SU-DHL-6 (cell line): Measurements from ENCODE around the gene TADA3.
A peak's percentile ranks its signal among the peaks of the same experiment; 100 is the strongest.

ENCODE experiments used
- H2AFZ ChIP-seq: fragments of 200-600 bp; sonication (generic); 2 replicates; pipeline ENCODE4 v1.6.1; 2014; ENCODE audit warnings: low read depth, mild to moderate bottlenecking, moderate library complexity, mixed read lengths, antibody characterized with exemption, low read length; ENCODE audit not compliant: severe bottlenecking
- H3F3A ChIP-seq: fragments of 200-600 bp; shearing (Covaris generic); 2 replicates; pipeline ENCODE4 v1.6.0; 2016; ENCODE audit warnings: antibody characterized with exemption, mild to moderate bottlenecking; ENCODE audit not compliant: insufficient read depth
- H3K27ac ChIP-seq: fragments of 200-600 bp; sonication (generic); 2 replicates; pipeline ENCODE4 v1.5.1; 2016; ENCODE audit warnings: low read depth, mild to moderate bottlenecking, low read length, moderate library complexity, mixed read lengths
- H3K27me3 ChIP-seq: fragments of 200-600 bp; sonication (generic), shearing (Covaris generic); 2 replicates; pipeline ENCODE4 v1.6.0; 2014; ENCODE audit warnings: mild to moderate bottlenecking, low read length
- H3K36me3 ChIP-seq: fragments of 200-600 bp; sonication (generic); 2 replicates; pipeline ENCODE4 v1.6.1; 2014; ENCODE audit warnings: mild to moderate bottlenecking, low read length, mixed read lengths
- H3K4me2 ChIP-seq: fragments of 300-600, 200-600 bp; shearing (Covaris generic), sonication (generic); 2 replicates; pipeline ENCODE4 v1.6.0; 2014; ENCODE audit warnings: low read length, low read depth, mild to moderate bottlenecking; ENCODE audit not compliant: poor library complexity, severe bottlenecking
- H3K4me3 ChIP-seq: fragments of 200-600 bp; sonication (generic); 2 replicates; pipeline ENCODE4 v1.5.1; 2014; ENCODE audit warnings: antibody characterized with exemption, low read length, mild to moderate bottlenecking, mixed read lengths; ENCODE audit not compliant: insufficient read depth, poor library complexity, severe bottlenecking
- H3K79me2 ChIP-seq: fragments of 200-600 bp; sonication (generic); 2 replicates; pipeline ENCODE4 v1.6.1; 2014; ENCODE audit warnings: mild to moderate bottlenecking, low read length, moderate library complexity; ENCODE audit not compliant: insufficient read depth
- H3K9ac ChIP-seq: fragments of 200-600 bp; sonication (generic); 2 replicates; pipeline ENCODE4 v1.7.0; 2014; ENCODE audit warnings: mild to moderate bottlenecking, low read length
- H3K9me2 ChIP-seq: fragments of 200-600 bp; sonication (generic); replicated peaks from 2 replicates; pipeline ENCODE4 v1.6.1; 2014; ENCODE audit warnings: low read length; ENCODE audit not compliant: insufficient read depth
- H3K9me3 ChIP-seq: fragments of 200-600 bp; sonication (generic); 2 replicates; pipeline ENCODE4 v1.6.1; 2014; ENCODE audit warnings: low read length, mixed read lengths; ENCODE audit not compliant: insufficient read depth
- H4K20me1 ChIP-seq: fragments of 200-600 bp; sonication (generic); 2 replicates; pipeline ENCODE4 v1.6.1; 2014; ENCODE audit warnings: low read depth, mild to moderate bottlenecking, antibody characterized with exemption, low read length, moderate library complexity, mixed read lengths
- EZH2phosphoT487 ChIP-seq: fragments of 200-600 bp; sonication (generic), shearing (Covaris generic); conservative IDR thresholded peaks from 2 replicates; pipeline ENCODE4 v1.6.1; 2018; ENCODE audit warnings: mild to moderate bottlenecking, antibody characterized with exemption, low read length, moderate library complexity, mixed read lengths
- TF ChIP-seq, protein P1 (sequence below): fragments of 200-600 bp; sonication (generic); IDR thresholded peaks from one replicate; pipeline ENCODE4 v1.5.1; 2017; ENCODE audit warnings: antibody characterized with exemption, mild to moderate bottlenecking, low read length, moderate library complexity; ENCODE audit not compliant: insufficient read depth, poor library complexity, severe bottlenecking

The TADA3 gene

DNA sequence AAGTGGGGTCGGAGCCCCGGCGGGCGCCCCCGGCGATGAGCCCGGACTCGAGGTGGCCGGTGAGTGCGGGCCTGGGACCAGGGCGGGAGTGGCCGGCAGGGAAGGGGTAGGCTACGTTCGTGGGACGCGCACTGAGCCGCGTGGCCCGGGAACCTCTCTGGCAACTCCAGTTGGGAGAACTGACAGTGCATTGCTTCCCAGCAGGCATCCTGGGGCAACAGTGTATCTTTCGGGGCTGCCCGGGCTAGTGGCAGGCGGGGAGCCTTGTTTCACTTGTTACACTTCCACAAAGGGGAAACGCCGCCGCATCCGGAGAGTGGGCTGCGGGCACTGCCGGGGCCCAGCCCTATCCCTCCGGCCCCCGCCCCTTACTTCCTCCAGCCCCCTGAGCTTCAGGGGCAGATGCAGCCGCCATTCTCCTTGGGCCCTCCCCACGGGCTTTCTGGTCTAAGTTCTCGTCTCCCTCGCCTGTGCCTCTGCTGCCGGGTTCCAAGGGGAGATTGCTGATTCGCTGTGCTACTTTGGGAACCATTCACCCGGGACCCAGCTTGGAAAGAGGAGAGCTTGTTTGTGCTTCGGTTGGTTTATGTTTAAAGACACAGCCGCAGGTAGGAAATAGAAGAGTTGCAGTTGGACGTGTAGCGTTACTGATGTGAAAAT, 60.1 kb downstream of the TADA3 start:
- Histone ChIP-seq H3K9me2 (no peaks in the 10 kb centered on the region), H3K27me3 (no peaks in the 10 kb centered on the region), H3K79me2 (peaks cover 34% of the 10 kb centered on the region), H3F3A (0 out of 2 replicates have a peak, but pooled peaks cover 7% of the 10 kb centered on the region), H2AFZ (peak overlapping the region; percentile 37), H3K9me3 (no peaks in the 10 kb centered on the region), H3K36me3 (0 out of 2 replicates have a peak, but pooled peaks cover 2% of the 10 kb centered on the region), H3K4me3 (peak overlapping the region; percentile 86), H3K9ac (peak overlapping the region; percentile 97), H3K4me2 (peak overlapping the region; percentile 97), H4K20me1 (no peaks in the 10 kb centered on the region; the same call in 1 of the 2 replicates), H3K27ac (peak overlapping the region; percentile 77)
- TF ChIP-seq, protein P1, sequence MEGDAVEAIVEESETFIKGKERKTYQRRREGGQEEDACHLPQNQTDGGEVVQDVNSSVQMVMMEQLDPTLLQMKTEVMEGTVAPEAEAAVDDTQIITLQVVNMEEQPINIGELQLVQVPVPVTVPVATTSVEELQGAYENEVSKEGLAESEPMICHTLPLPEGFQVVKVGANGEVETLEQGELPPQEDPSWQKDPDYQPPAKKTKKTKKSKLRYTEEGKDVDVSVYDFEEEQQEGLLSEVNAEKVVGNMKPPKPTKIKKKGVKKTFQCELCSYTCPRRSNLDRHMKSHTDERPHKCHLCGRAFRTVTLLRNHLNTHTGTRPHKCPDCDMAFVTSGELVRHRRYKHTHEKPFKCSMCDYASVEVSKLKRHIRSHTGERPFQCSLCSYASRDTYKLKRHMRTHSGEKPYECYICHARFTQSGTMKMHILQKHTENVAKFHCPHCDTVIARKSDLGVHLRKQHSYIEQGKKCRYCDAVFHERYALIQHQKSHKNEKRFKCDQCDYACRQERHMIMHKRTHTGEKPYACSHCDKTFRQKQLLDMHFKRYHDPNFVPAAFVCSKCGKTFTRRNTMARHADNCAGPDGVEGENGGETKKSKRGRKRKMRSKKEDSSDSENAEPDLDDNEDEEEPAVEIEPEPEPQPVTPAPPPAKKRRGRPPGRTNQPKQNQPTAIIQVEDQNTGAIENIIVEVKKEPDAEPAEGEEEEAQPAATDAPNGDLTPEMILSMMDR: no peak
- no peak for TF ChIP-seq EZH2phosphoT487

- H4K20me1 ChIP-seq: no peaks in the 10 kb centered on the region; the same call in 1 of the 2 replicates
- H2AFZ ChIP-seq: peak within 1 kb of the TSS; percentile 97
- TF ChIP-seq, protein P1: no peak
- TF ChIP-seq EZH2phosphoT487: no peak
- peak within 1 kb of the TSS; percentile 97 for H3K9ac ChIP-seq
- no peaks in the 10 kb centered on the region for H3K9me3 ChIP-seq
- H3K27ac ChIP-seq: peak within 1 kb of the TSS; percentile 77
- H3K27me3 ChIP-seq: no peaks in the 10 kb centered on the region
- 0 out of 2 replicates have a peak, but pooled peaks cover 7% of the 10 kb centered on the region for H3F3A ChIP-seq
- no peaks in the 10 kb centered on the region for H3K36me3 ChIP-seq
- peaks cover 33% of the 10 kb centered on the region for H3K79me2 ChIP-seq
- peak within 1 kb of the TSS; percentile 97 for H3K4me2 ChIP-seq
- no peaks in the 10 kb centered on the region for H3K9me2 ChIP-seq
- peak within 1 kb of the TSS; percentile 86 for H3K4me3 ChIP-seq
Observed at GRCh38 chr3:9731206-9732079, 60.8 kb downstream of the TADA3 start, which contains the start of gene BRPF1. TSS of gene BRPF1 (plus strand) at chr3:9731735. CDS start at chr3:9734141, 2,406 bp downstream.

GRCh38 chr3:9730657-9731205, 61.5 kb downstream of the TADA3 start:
- Histone ChIP-seq H3K36me3 (no peaks in the 10 kb centered on the region), H2AFZ (peak overlapping the region; percentile 97), H3K27me3 (no peaks in the 10 kb centered on the region), H3K9me3 (no peaks in the 10 kb centered on the region), H3K4me2 (peak overlapping the region; percentile 63), H4K20me1 (no peaks in the 10 kb centered on the region; the same call in 1 of the 2 replicates), H3K9ac (peak overlapping the region; percentile 97), H3F3A (0 out of 2 replicates have a peak, but pooled peaks cover 7% of the 10 kb centered on the region), H3K79me2 (peaks cover 30% of the 10 kb centered on the region), H3K4me3 (peak overlapping the region; percentile 68), H3K27ac (peak overlapping the region; percentile 18; the same call in 1 of the 2 replicates), H3K9me2 (no peaks in the 10 kb centered on the region)
- no peak for TF ChIP-seq EZH2phosphoT487
- TF ChIP-seq, protein P1: no peak
